ENCODE results near the gene SPPL2B.

GRCh38 chr19:2312820-2313501 lies 15.5 kb upstream of the SPPL2B start:
- TF ChIP-seq, protein P1, sequence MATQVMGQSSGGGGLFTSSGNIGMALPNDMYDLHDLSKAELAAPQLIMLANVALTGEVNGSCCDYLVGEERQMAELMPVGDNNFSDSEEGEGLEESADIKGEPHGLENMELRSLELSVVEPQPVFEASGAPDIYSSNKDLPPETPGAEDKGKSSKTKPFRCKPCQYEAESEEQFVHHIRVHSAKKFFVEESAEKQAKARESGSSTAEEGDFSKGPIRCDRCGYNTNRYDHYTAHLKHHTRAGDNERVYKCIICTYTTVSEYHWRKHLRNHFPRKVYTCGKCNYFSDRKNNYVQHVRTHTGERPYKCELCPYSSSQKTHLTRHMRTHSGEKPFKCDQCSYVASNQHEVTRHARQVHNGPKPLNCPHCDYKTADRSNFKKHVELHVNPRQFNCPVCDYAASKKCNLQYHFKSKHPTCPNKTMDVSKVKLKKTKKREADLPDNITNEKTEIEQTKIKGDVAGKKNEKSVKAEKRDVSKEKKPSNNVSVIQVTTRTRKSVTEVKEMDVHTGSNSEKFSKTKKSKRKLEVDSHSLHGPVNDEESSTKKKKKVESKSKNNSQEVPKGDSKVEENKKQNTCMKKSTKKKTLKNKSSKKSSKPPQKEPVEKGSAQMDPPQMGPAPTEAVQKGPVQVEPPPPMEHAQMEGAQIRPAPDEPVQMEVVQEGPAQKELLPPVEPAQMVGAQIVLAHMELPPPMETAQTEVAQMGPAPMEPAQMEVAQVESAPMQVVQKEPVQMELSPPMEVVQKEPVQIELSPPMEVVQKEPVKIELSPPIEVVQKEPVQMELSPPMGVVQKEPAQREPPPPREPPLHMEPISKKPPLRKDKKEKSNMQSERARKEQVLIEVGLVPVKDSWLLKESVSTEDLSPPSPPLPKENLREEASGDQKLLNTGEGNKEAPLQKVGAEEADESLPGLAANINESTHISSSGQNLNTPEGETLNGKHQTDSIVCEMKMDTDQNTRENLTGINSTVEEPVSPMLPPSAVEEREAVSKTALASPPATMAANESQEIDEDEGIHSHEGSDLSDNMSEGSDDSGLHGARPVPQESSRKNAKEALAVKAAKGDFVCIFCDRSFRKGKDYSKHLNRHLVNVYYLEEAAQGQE (IDR thresholded peaks at IDR 0.05; ENCODE audit: low read depth), result no peak
- TF ChIP-seq YY1 (IDR thresholded peaks at IDR 0.05; ENCODE audit: low read depth), result no peak
